OCI-LY3 (cell line): ENCODE results near the gene HIVEP3.

Experiments
- H2AFZ ChIP-seq: fragments of 200-600, 300-600 bp; shearing (Covaris generic); 2 replicates; pipeline ENCODE4 v1.6.0; 2014; ENCODE audit warnings: antibody characterized with exemption, low read depth, low read length
- H3K27ac ChIP-seq: fragments of 200-600, 300-600 bp; sonication (generic); 2 replicates; pipeline ENCODE4 v1.5.1; 2014; ENCODE audit warnings: mild to moderate bottlenecking, low read length, moderate library complexity, mixed read lengths
- H3K27me3 ChIP-seq: fragments of 200-600, 300-600 bp; sonication (generic); 2 replicates; pipeline ENCODE4 v1.6.1; 2014; ENCODE audit warnings: low read depth, low read length, mixed read lengths
- H3K36me3 ChIP-seq: fragments of 200-600, 300-600 bp; sonication (generic); replicated peaks from 2 replicates; pipeline ENCODE3; 2014; ENCODE audit warnings: low read depth, low read length, mixed read lengths
- H3K4me1 ChIP-seq: fragments of 300-600, 200-600 bp; sonication (generic); 2 replicates; pipeline ENCODE4 v1.6.1; 2014; ENCODE audit warnings: low read length, mixed read lengths
- H3K4me2 ChIP-seq: fragments of 200-600, 300-600 bp; sonication (generic); 2 replicates; pipeline ENCODE4 v1.6.1; 2014; ENCODE audit warnings: low read length, mixed read lengths
- H3K4me3 ChIP-seq: fragments of 300-600, 200-600 bp; sonication (generic); 2 replicates; pipeline ENCODE4 v1.5.1; 2014; ENCODE audit warnings: antibody characterized with exemption, mild to moderate bottlenecking, low read length, moderate library complexity
- H3K79me2 ChIP-seq: fragments of 300-600, 200-600 bp; shearing (Covaris generic); 2 replicates; pipeline ENCODE4 v1.6.1; 2014; ENCODE audit warnings: mild to moderate bottlenecking, low read length, mixed read lengths
- H3K9ac ChIP-seq: fragments of 300-600, 200-600 bp; shearing (Covaris generic); 2 replicates; pipeline ENCODE4 v1.6.0; 2014; ENCODE audit warnings: mild to moderate bottlenecking, low read length, moderate library complexity
- H3K9me3 ChIP-seq: fragments of 200-600, 300-600 bp; shearing (Covaris generic); 2 replicates; pipeline ENCODE4 v1.6.1; 2014; ENCODE audit warnings: low read length, mixed read lengths; ENCODE audit not compliant: insufficient read depth
- H4K20me1 ChIP-seq: fragments of 200-600, 300-600 bp; sonication (generic); 2 replicates; pipeline ENCODE4 v1.6.1; 2016; ENCODE audit warnings: low read length, mixed read lengths; ENCODE audit not compliant: insufficient read depth
- EZH2phosphoT487 ChIP-seq: fragments of 200-600 bp; shearing (Covaris generic); IDR thresholded peaks from 2 replicates; pipeline ENCODE4 v1.6.1; 2018; ENCODE audit warnings: antibody characterized with exemption, mixed run types, low read depth
- TF ChIP-seq, protein P1 (sequence below): fragments of 200-600, 300-600 bp; sonication (generic); IDR thresholded peaks from 2 replicates; pipeline ENCODE4 v1.5.1; 2014; ENCODE audit warnings: antibody characterized with exemption, low read length, low read depth

Gene HIVEP3

GRCh38 chr1:41524676-41525675 lies 393.7 kb downstream of the HIVEP3 start:
- H4K20me1 ChIP-seq: peaks cover 18% of the 10 kb centered on the region
- no peak overlapping the region for H3K4me2 ChIP-seq
- H3K4me1 ChIP-seq: no peaks in the 10 kb centered on the region
- no peak overlapping the region for H2AFZ ChIP-seq
- H3K4me3 ChIP-seq: no peak overlapping the region
- no peak for TF ChIP-seq EZH2phosphoT487
- TF ChIP-seq, protein P1, sequence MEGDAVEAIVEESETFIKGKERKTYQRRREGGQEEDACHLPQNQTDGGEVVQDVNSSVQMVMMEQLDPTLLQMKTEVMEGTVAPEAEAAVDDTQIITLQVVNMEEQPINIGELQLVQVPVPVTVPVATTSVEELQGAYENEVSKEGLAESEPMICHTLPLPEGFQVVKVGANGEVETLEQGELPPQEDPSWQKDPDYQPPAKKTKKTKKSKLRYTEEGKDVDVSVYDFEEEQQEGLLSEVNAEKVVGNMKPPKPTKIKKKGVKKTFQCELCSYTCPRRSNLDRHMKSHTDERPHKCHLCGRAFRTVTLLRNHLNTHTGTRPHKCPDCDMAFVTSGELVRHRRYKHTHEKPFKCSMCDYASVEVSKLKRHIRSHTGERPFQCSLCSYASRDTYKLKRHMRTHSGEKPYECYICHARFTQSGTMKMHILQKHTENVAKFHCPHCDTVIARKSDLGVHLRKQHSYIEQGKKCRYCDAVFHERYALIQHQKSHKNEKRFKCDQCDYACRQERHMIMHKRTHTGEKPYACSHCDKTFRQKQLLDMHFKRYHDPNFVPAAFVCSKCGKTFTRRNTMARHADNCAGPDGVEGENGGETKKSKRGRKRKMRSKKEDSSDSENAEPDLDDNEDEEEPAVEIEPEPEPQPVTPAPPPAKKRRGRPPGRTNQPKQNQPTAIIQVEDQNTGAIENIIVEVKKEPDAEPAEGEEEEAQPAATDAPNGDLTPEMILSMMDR: no peak
- H3K36me3 ChIP-seq: peaks cover 16% of the 10 kb centered on the region
- H3K27me3 ChIP-seq: no peaks in the 10 kb centered on the region
- no peak overlapping the region for H3K9ac ChIP-seq
- no peaks in the 10 kb centered on the region for H3K9me3 ChIP-seq
- no peak overlapping the region for H3K27ac ChIP-seq
- peaks cover 11% of the 10 kb centered on the region; the same call in 1 of the 2 replicates for H3K79me2 ChIP-seq

GRCh38 chr1:41523949-41524675 lies 394.6 kb downstream of the HIVEP3 start:
- peaks cover 3% of the 10 kb centered on the region; the same call in 1 of the 2 replicates for H3K79me2 ChIP-seq
- no peaks in the 10 kb centered on the region for H3K4me1 ChIP-seq
- H3K9me3 ChIP-seq: no peaks in the 10 kb centered on the region
- H2AFZ ChIP-seq: no peak overlapping the region
- H3K27ac ChIP-seq: no peak overlapping the region
- H4K20me1 ChIP-seq: peaks cover 19% of the 10 kb centered on the region
- H3K36me3 ChIP-seq: peaks cover 16% of the 10 kb centered on the region
- H3K27me3 ChIP-seq: no peaks in the 10 kb centered on the region
- no peak overlapping the region for H3K4me2 ChIP-seq
- no peak for TF ChIP-seq EZH2phosphoT487
- TF ChIP-seq, protein P1: no peak
- no peak overlapping the region for H3K4me3 ChIP-seq
- no peak overlapping the region for H3K9ac ChIP-seq

DNA sequence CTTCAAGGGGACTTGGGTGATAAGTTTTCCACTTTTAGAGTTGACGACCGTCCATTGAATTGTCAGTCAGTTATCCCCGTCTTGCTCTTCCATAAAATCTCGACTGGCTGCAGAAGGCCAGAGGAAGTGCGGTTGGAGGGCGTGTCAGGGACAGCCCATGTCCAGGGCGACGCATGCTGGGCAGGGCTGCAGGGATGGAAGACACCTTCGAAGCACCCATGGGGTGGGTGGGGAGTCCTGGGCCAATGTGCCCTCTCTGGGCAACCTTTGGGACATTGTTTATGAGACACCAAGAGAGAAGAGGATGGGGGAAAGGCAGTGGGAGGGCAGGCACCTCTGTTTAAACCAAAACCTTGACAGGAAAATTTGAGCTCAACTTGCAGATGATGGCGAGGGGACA lies 395.7 kb downstream of the HIVEP3 start:
- no peak overlapping the region for H3K4me3 ChIP-seq
- no peaks in the 10 kb centered on the region for H3K79me2 ChIP-seq
- no peak overlapping the region for H2AFZ ChIP-seq
- H3K27me3 ChIP-seq: no peaks in the 10 kb centered on the region
- no peak for TF ChIP-seq EZH2phosphoT487
- TF ChIP-seq, protein P1: no peak
- no peaks in the 10 kb centered on the region for H3K9me3 ChIP-seq
- no peaks in the 10 kb centered on the region for H3K4me1 ChIP-seq
- H4K20me1 ChIP-seq: peaks cover 19% of the 10 kb centered on the region
- no peak overlapping the region for H3K4me2 ChIP-seq
- no peak overlapping the region for H3K9ac ChIP-seq
- peaks cover 16% of the 10 kb centered on the region for H3K36me3 ChIP-seq
- no peak overlapping the region for H3K27ac ChIP-seq

DNA sequence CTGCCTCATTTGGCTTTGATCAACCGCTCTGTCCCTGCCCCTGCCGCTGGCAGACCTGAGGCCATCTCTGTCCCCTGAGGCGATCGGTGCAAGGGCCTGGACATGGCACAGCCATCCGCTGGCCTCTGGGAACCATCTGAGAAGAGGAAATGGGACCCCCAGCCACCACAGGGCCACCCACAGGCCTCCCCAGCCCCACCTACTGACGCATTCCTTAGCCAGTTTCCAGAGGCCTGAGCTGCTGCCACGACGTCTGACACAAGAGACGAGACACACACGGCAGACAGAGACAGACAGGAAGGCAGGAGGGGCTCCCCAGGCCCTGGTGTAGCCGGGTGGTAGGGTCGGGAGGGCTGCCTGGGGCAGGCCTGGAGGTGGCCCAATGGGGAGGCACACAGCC lies 397.0 kb downstream of the HIVEP3 start:
- Histone ChIP-seq H3K27me3 (no peaks in the 10 kb centered on the region), H3K4me2 (no peak overlapping the region), H3K9me3 (no peaks in the 10 kb centered on the region), H2AFZ (no peak overlapping the region), H3K36me3 (peaks cover 24% of the 10 kb centered on the region), H3K9ac (no peak overlapping the region), H4K20me1 (peaks cover 19% of the 10 kb centered on the region), H3K4me3 (no peak overlapping the region), H3K79me2 (no peaks in the 10 kb centered on the region), H3K4me1 (no peaks in the 10 kb centered on the region), H3K27ac (no peak overlapping the region)
- TF ChIP-seq, protein P1: no peak
- TF ChIP-seq EZH2phosphoT487: no peak
